Keratinocyte (primary cell): ENCODE data around the gene LENG8.
"Not testable (repeated sequence)": the region's sequence is repeated elsewhere in the genome, so short reads cannot be mapped to it uniquely, and the experiment has no call there.

ENCODE experiments used
- EZH2 ChIP-seq: IDR thresholded peaks from one replicate; pipeline ENCODE4 v1.6.1; 2012; ENCODE audit warnings: inconsistent platforms, mild to moderate bottlenecking, low read length, moderate library complexity
- TF ChIP-seq, protein P1 (sequence below), 3 experiments: IDR thresholded peaks in 1 of 3; conservative IDR thresholded peaks in 1 of 3; optimal IDR thresholded peaks in 1 of 3; 2 replicates in 2 of 3; 3 replicates in 1 of 3; pipeline versions ENCODE3 to v1.5.1; 2011; ENCODE audit warnings: low read length in 3 of 3, mild to moderate bottlenecking in 3 of 3, moderate library complexity in 2 of 3, control low read depth in 1 of 3, inconsistent platforms in 1 of 3; ENCODE audit not compliant: insufficient read depth in 2 of 3; ENCODE audit errors: extremely low read depth in 1 of 3

DNA sequence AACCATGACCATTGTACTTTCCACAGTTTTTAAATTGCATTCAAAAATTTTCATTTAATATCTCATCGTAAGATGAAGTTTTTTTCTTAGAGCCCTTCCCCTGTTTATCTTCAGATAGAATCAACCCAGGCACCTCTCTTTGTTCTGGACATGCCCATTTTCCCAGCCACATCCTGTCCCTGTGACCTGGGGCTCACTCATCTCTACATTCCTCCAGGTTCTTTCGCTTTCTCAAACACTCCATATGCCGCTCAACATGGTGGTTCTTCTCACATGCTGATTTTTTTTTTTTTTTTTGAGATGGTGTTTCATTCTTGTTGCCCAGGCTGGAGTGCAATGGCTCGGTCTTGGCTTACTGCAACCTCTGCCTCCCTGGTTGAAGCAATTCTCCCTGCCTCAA lies 56.5 kb downstream of the LENG8 start:
- TF ChIP-seq, protein P1, sequence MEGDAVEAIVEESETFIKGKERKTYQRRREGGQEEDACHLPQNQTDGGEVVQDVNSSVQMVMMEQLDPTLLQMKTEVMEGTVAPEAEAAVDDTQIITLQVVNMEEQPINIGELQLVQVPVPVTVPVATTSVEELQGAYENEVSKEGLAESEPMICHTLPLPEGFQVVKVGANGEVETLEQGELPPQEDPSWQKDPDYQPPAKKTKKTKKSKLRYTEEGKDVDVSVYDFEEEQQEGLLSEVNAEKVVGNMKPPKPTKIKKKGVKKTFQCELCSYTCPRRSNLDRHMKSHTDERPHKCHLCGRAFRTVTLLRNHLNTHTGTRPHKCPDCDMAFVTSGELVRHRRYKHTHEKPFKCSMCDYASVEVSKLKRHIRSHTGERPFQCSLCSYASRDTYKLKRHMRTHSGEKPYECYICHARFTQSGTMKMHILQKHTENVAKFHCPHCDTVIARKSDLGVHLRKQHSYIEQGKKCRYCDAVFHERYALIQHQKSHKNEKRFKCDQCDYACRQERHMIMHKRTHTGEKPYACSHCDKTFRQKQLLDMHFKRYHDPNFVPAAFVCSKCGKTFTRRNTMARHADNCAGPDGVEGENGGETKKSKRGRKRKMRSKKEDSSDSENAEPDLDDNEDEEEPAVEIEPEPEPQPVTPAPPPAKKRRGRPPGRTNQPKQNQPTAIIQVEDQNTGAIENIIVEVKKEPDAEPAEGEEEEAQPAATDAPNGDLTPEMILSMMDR (optimal IDR thresholded peaks at IDR 0.05 in 1 of 3, IDR thresholded peaks at IDR 0.05 in 1 of 3, conservative IDR thresholded peaks at IDR 0.05 in 1 of 3; ENCODE audit: extremely low read depth in 1 of 3, insufficient read depth in 2 of 3, low read length in 3 of 3), result not testable (repeated sequence)
- not testable (repeated sequence) for TF ChIP-seq EZH2
